ENCODE data around the gene HRH1.
"Not testable (repeated sequence)": the region's sequence is repeated elsewhere in the genome, so short reads cannot be mapped to it uniquely, and the experiment has no call there.

Gene HRH1, protein sequence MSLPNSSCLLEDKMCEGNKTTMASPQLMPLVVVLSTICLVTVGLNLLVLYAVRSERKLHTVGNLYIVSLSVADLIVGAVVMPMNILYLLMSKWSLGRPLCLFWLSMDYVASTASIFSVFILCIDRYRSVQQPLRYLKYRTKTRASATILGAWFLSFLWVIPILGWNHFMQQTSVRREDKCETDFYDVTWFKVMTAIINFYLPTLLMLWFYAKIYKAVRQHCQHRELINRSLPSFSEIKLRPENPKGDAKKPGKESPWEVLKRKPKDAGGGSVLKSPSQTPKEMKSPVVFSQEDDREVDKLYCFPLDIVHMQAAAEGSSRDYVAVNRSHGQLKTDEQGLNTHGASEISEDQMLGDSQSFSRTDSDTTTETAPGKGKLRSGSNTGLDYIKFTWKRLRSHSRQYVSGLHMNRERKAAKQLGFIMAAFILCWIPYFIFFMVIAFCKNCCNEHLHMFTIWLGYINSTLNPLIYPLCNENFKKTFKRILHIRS

DNA sequence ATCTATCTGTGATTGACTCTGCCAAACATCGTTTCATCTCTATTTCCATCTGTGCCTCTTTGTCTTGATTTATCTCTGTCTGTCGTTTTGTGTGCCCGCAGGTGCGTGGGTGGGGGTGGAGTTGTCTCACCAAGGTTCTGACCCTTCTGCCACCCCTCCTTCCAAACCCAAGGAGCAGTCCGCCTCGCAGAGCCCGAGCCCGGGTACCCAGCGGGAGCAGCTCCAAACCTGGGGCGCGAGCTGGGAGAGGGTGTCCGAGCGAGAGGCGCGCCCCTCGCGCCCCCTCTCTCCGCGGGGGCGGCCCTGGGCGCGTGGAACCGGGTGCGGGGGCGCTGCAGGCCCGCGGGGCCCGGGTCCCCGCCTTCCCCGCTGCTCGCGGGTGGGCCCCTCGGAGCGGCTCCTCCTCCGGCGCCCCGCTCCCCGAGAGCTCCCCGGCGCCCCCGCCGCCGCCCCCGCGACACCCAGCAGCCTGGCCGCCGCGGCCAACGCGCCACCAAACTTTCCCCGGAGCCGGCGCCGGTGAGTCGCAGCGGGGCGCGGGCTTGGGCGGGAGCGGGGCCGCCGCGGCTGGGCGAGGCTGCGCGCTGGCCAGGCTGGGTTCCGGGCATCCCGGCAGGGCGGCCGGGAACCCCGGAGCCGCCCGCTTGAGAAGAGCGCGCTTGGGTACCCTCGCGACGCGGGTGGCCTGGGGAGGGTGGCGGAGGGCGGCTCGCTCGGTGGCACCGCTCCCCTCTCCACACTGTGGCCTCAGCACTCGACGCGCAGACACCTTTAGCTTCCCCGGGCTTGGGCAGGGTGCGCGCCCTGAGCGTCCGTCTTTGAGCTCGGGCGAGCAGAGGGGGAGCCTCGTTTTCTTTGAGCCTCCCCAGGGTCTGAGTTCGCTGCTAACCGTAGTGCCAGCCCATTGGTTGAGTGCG, at the start of gene HRH1:
Gene HRH1, plus strand, starts transcription at position 458 of the 917 bp plus-strand sequence. CDS start 104,545 bp downstream, outside the sequence.
- no peak for FAIRE-seq
- no peak for DNase-seq (ENCODE audit: extremely low spot score, insufficient read length, low read depth)

- not testable (repeated sequence) for DNase-seq (ENCODE audit: extremely low spot score, insufficient read length, low read depth); FAIRE-seq
Observed at GRCh38 chr3:11113316-11113715, 41.0 kb upstream of the HRH1 start.

- no peak for FAIRE-seq
Observed at GRCh38 chr3:11115548-11115947, 38.7 kb upstream of the HRH1 start.

DNA sequence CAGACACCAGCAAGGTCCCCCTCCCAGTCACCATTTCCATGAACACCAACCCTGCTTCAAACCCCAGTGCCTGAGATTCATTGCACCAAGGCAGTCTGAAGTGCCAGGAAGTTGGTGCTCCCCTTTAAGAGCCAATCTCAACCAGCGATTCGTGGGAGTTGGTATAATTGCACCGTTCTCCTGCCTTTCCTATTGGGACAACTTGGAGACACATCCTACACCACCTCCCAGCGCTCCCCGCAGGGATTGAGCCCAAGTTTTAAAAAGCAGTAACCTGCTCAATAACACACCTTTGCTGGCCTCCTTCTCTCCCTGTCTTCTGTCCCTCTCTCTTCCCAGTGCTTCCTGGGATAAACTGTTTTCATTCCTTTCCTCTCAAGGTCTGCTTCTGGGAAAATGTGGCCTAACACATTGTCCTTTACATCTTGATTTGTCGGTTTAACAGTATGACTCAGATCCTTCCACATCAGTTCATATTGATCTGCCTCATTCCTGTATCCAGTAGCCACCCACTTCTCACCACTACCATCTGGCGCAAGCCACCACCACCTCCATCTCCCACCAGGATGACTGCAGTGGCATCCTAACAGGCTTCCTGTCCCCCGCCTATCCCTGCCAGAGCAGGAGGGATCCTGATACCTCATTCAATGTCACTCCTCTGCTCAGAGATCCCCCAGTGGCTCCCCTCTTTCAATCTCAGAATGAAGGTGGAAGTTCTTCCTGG, 37.8 kb upstream of the HRH1 start:
- FAIRE-seq, result no peak
- DNase-seq (ENCODE audit: extremely low spot score, insufficient read length, low read depth), result no peak

More at GRCh38 chr3:11115548-11115947, 38.7 kb upstream of the HRH1 start:
- DNase-seq (ENCODE audit: extremely low spot score, insufficient read length, low read depth), result no peak

- no peak for DNase-seq (ENCODE audit: extremely low spot score, insufficient read length, low read depth)
Observed at GRCh38 chr3:11117591-11117990, 36.7 kb upstream of the HRH1 start.

DNA sequence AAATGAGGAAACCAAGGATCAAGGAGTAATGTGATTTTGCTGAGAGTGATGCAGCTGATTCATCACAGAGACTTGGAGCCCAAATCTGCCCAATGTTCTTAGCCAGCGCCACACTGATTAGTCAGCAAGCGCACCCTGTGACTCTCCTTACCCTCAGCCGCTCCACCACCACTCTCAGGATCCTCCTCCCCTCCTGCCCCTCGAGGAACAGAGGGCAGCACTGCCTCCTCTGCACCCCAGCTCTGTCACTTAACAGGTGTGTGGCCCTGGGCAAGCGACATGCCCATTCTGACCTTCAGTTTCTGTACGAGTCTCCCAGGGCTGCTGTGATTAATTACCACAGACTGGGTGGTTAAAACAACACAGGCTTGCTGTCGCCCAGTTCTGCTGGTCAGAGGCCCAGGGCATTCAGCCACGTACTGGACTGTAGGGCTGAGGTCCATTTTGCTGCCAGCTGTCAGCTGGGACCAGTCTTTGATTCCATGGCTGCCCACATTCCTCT, 36.1 kb upstream of the HRH1 start:
- DNase-seq (ENCODE audit: extremely low spot score, insufficient read length, low read depth) (no peak), FAIRE-seq (no peak)

More at GRCh38 chr3:11117591-11117990, 36.7 kb upstream of the HRH1 start:
- FAIRE-seq, result no peak

DNA sequence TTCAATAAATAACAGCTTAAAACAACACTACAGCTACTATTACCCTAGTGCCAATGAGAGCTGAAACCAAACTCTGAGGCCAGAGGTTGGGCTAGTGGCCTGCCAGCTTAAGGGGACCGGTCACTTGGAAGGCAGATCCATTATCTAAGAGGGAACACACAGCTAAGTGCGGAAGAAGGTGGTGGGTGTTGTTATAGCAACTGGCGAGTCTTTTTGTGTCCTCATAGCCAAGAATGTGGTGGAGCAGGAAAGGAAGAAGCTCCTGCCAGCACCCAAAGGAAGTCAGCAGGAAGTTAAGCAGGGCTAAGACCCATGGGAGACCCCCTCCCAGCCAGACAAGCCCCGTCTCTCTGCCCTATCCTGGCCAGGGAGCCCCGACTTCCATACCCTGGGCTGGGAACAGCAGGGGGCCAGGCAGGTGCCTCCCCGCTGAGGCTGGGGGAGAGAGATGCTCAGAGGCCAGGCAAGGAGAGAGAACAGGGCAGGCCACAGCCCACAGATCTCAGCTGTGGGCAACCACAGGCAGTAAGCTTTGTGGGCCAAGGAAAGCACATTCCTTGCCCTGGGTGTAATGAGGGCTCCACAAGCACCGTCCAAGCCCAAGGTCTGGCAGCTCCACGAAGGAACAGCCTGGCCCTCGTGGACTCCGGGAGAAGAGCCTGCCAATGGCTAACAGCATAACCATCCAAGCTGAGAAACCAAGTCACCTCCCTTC, 34.0 kb upstream of the HRH1 start:
- no peak for FAIRE-seq

DNA sequence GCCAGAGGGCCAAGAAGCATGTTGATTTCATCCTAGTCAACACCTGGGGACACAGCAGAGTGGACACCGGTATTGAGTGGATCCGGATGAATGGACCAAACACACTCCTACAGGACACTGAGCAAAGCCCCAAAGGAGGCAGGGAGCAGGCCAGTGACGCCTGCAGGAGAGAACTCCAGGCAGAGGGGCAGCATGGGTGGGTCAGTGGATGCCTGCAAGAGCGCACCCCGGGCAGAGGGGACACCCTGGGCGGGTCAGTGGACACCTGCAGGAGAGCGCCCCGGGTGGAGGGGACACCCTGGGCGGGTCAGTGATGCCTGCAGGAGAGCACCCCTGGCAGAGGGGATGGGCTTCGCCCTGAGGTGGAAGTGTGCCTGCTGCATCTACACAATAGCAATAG, 27.6 kb upstream of the HRH1 start:
- DNase-seq (ENCODE audit: extremely low spot score, insufficient read length, low read depth), result no peak

More for the DNA sequence above, 34.0 kb upstream of the HRH1 start:
- DNase-seq (ENCODE audit: extremely low spot score, insufficient read length, low read depth), result no peak

GRCh38 chr3:11128682-11129632, 25.3 kb upstream of the HRH1 start:
- FAIRE-seq, result no peak
- no peak for DNase-seq (ENCODE audit: extremely low spot score, insufficient read length, low read depth)

More for the DNA sequence above, 27.6 kb upstream of the HRH1 start:
- FAIRE-seq, result no peak

- DNase-seq (ENCODE audit: extremely low spot score, insufficient read length, low read depth) (no peak), FAIRE-seq (no peak)
Observed at GRCh38 chr3:11130385-11130784, 23.9 kb upstream of the HRH1 start.

- FAIRE-seq, result no peak
- DNase-seq (ENCODE audit: extremely low spot score, insufficient read length, low read depth), result no peak
Observed at GRCh38 chr3:11131371-11131770, 22.9 kb upstream of the HRH1 start.

DNA sequence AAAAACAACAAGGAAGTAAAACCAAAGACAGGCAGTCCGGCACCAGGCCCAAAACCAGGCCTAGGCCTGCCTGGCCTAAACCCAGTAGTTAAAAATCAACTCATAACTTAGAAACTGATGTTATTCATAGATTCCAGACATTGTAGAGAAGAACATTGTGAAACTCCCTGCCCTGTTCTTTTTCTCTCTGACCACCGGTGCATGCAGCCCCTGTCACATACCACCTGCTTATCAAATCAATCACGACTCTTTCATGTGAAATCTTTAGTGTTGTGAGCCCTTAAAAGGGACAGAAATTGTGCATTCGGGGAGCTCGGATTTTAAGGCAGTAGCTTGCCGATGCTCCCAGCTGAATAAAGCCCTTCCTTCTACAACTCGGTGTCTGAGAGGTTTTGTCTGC, 22.4 kb upstream of the HRH1 start:
- not testable (repeated sequence) for FAIRE-seq

DNA sequence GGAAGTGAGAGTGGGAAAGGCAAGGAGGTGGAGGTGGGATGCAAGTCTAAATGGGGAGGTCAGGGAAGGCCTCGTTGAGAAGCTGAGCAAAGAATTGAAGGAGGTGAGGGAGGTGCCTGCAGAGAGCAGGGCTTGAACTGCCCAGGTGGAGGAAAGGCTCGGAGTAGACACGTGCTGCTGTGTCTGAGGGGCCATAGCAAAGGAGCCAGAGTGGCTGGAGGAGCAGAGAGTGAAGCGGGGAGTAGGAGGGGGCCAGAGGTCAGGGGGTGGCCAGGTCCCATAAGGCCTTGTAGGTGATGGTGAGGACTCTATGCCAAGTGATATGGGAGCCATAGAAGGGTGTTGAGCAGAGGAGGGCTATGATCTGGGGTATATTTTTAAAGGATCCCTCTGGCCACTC, 21.4 kb upstream of the HRH1 start:
- no peak for DNase-seq (ENCODE audit: extremely low spot score, insufficient read length, low read depth)
- no peak for FAIRE-seq

More for the DNA sequence above, 22.4 kb upstream of the HRH1 start:
- not testable (repeated sequence) for DNase-seq (ENCODE audit: extremely low spot score, insufficient read length, low read depth)

DNA sequence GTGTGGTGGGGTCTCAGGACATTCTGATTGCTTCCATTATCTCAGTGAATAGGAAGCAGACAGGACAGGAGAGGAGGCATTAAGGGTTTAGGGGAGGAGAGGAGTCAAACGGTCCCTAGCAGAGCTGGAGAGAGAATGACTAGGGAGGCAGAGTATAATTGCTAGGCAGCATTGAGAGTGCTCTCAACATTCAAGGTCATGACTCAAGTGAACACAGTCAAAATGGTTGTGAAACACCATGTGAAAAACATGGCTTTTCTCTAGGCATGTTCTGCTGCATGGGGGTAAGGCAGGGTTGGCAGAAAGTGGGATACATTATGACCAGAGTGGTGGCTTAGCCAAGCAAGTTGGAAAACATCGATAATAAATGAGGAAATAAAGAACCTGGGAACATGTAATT, 19.5 kb upstream of the HRH1 start:
- FAIRE-seq (no peak), DNase-seq (ENCODE audit: extremely low spot score, insufficient read length, low read depth) (no peak)

- DNase-seq (ENCODE audit: extremely low spot score, insufficient read length, low read depth) (no peak), FAIRE-seq (no peak)
Observed at GRCh38 chr3:11136116-11136515, 18.2 kb upstream of the HRH1 start.

DNA sequence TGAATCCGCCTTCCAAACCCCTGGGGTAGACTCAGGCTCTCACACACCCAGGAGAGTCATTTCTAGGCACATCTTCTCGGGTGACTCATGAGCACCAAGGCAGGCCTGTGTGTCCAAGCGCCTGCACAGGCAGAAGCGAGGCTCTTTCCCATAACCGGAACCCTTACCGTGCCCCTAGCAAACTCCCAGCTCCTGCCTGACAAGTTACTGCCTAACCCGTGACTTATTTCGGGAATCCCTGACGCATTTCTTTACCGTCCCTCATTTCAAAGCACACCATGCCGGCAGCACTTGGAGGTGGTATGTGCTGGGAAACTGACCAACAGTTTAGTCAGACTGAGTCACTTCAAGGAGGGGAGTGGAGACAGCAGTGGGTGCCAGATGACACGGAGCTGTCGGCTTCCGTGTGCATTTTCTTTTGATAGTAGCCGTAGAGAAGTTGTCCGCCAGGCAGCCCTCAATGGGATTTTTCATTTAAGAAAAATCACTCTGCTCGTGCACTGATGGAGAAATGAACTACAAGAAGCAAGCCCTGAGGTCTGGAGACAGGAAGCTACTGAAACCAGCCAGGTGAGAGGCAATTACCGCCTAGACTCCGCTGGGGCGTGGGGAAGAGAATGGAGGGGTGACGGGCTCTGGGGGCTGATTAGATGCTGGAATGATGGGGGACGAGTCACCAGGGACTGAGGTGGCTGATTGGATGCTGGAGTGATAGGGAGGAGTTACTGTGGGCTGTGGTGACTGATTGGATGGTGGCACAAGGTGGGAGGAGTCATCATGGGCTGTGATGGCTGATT, 17.3 kb upstream of the HRH1 start:
- no peak for DNase-seq (ENCODE audit: extremely low spot score, insufficient read length, low read depth)
- no peak for FAIRE-seq

DNA sequence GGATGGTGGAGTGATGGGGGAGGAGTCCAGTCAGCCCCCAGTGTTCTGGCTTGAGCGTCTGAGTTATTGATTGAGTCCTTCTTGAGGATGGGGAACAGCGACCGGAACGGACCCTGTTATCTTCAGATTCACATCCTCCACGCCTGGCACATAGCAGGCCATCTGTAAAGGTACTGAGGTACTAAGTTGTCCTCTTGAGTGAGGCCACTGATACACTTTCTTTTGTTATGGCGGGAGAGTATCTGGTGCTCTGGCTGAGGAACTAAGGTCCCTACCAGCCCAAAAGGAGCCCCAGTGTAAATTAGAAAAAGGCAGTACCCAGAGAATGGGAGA, 16.7 kb upstream of the HRH1 start:
- no peak for FAIRE-seq

More for the DNA sequence above, 16.7 kb upstream of the HRH1 start:
- no peak for DNase-seq (ENCODE audit: extremely low spot score, insufficient read length, low read depth)
